H1 (cell line): ENCODE results near the gene LRP5. TPM values are rescaled to one million over a fixed set of nuclear protein-coding genes. Genes with fewer than 3 reads are reported as not detected.

Source experiments
- SRF ChIP-seq: IDR thresholded peaks from 2 replicates; pipeline ENCODE4 v1.6.1; 2011; ENCODE audit warnings: mild to moderate bottlenecking, low read depth, low read length, moderate library complexity
- polyA plus RNA-seq, 7 experiments: library from polyadenylated mRNA; depleted of rRNA in 3 of 7; stranded (reverse) in 5 of 7; unstranded in 2 of 7; fragments of >200 nt in 5 of 7; fragments of 200-250 nt in 2 of 7; gene quantifications; 1 replicate in 5 of 7; 2 replicates in 1 of 7; 4 replicates in 1 of 7; pipeline versions ENCODE4 v1.2.1 to v1.2.3, GENCODE V29; 2011 to 2013; ENCODE audit warnings: missing spikeins in 2 of 7, mixed read lengths in 2 of 7
- total RNA-seq: library from RNA; stranded (reverse); fragmentation: NEBNext Ultra II Directional; extraction: Animal tissue kit (Norgen Biotek cat#: 25700); gene quantifications from 2 replicates; pipeline ENCODE4 v1.2.1, GENCODE V29; 2021

The LRP5 gene
- total and polyA plus RNA-seq, 2 of the 8 experiments (the other 6 are each of a cell fraction or from before 2014, with no cell fraction given), result 19.0 to 38.9 TPM

DNA sequence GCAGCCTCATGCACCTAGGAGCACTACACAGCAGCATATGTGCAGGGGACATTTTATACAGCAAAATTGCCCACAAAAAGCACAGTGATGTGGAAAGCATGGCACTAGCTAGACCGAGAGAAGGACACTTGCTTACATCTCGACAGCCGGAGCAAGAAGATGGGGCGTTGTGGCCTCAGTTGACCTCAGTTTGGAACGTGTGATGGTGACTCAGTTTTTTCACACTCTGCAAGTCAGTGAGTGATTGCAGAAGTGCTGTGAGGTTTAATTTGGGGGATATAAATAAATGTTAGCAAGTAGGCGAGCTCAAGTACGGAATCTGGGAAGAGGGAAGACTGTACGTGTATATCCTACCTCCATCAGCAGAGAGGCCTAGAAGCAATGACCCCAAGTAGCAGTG, 23.3 kb downstream of the LRP5 start (continued):
- TF ChIP-seq SRF, result no peak
